22Rv1 (cell line): ENCODE results near the gene PPP3R1.

Experiments used
- H3K27ac ChIP-seq: fragments of 450-650 bp; 2 replicates; pipeline ENCODE4 v1.5.1; 2017
- CTCF ChIP-seq: fragments of 450-650 bp; IDR thresholded peaks from 2 replicates; pipeline ENCODE4 v1.5.1; 2017; ENCODE audit warnings: mild to moderate bottlenecking
- ZFX ChIP-seq: fragments of 450-650 bp; IDR thresholded peaks from 2 replicates; pipeline ENCODE4 v1.6.1; 2017; ENCODE audit warnings: antibody characterized with exemption, borderline replicate concordance

The PPP3R1 gene

GRCh38 chr2:68248806-68249205, 3.5 kb downstream of the PPP3R1 start:
- TF ChIP-seq ZFX = no peak
- no peak for TF ChIP-seq CTCF
- no peak overlapping the region for H3K27ac ChIP-seq

DNA sequence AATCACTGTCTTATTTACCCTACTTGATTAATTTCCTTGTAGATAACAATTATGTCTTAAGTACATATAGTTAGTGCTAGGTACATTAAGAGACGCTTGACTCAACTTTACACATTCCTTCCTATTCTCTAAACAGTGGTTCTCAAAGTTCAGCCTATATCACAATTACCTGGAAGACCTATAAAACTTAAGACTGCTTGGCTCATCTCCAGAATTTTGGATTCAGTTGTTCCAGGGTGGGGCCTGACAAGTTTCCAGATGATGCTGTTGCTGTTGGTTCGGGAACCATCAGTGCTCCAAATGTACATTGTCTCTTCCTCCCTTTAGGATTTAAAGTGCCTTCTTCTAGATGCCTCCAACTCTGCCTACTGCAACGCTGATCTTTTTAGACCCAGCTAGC, 4.0 kb downstream of the PPP3R1 start:
- no peak overlapping the region for H3K27ac ChIP-seq
- TF ChIP-seq CTCF (no peak), ZFX (no peak)

GRCh38 chr2:68246396-68246795, 5.9 kb downstream of the PPP3R1 start:
- H3K27ac ChIP-seq = no peak overlapping the region
- no peak for TF ChIP-seq CTCF
- TF ChIP-seq ZFX = no peak

GRCh38 chr2:68245672-68246071, 6.7 kb downstream of the PPP3R1 start:
- TF ChIP-seq ZFX = no peak
- TF ChIP-seq CTCF = no peak
- H3K27ac ChIP-seq = no peak overlapping the region

- TF ChIP-seq ZFX (no peak), CTCF (no peak)
- no peak overlapping the region for H3K27ac ChIP-seq
Measured at GRCh38 chr2:68245066-68245465, 7.3 kb downstream of the PPP3R1 start.

DNA sequence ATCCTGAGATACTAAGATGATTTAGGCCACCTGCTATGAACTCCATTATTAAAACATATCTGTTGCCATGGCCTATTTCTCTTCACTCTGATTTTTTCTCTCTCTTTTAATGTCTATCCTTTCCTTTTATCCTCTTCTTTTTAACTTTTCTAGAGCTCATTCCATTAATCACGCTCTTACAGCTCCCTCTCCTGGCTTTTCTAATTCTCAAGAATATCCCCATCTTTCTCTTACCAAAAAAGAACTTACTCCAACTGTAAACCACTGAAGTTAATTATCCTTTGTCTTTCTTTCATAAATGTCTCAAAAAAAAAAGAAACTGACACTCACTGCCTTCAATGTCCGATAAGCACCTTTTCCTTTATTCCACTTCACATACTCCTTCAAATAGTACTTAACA, 7.9 kb downstream of the PPP3R1 start:
- no peak overlapping the region for H3K27ac ChIP-seq
- TF ChIP-seq ZFX (no peak), CTCF (no peak)

- TF ChIP-seq CTCF (no peak), ZFX (no peak)
- no peak overlapping the region for H3K27ac ChIP-seq
Measured at GRCh38 chr2:68241732-68242131, 10.6 kb downstream of the PPP3R1 start.
